Astrocyte of the hippocampus (primary cell): ENCODE measurements around the gene STEAP4.
"Not testable (repeated sequence)": the region's sequence is repeated elsewhere in the genome, so short reads cannot be mapped to it uniquely, and the experiment has no call there.

Experiments used
- DNase-seq: peaks from one replicate; pipeline ENCODE4 v3.0.0; 2011; ENCODE audit warnings: low read depth, low spot score

STEAP4 gene

GRCh38 chr7:88268858-88269257, 37.8 kb downstream of the STEAP4 start:
- DNase-seq = no peak

GRCh38 chr7:88268051-88268450, 38.6 kb downstream of the STEAP4 start:
- no peak for DNase-seq

GRCh38 chr7:88267421-88267820, 39.3 kb downstream of the STEAP4 start:
- DNase-seq = no peak

GRCh38 chr7:88264987-88265386, 41.7 kb downstream of the STEAP4 start:
- DNase-seq = peak; percentile 22

GRCh38 chr7:88262562-88262961, 44.1 kb downstream of the STEAP4 start:
- DNase-seq = no peak

- no peak for DNase-seq
Observed at GRCh38 chr7:88260719-88261118, 46.0 kb downstream of the STEAP4 start.

- no peak for DNase-seq
Observed at GRCh38 chr7:88259656-88260380, 46.9 kb downstream of the STEAP4 start.

GRCh38 chr7:88258296-88258695, 48.4 kb downstream of the STEAP4 start:
- DNase-seq = not testable (repeated sequence)

GRCh38 chr7:88256906-88257305, 49.8 kb downstream of the STEAP4 start:
- DNase-seq = no peak

- peak; percentile 8 for DNase-seq
Observed at GRCh38 chr7:88254721-88255424, 51.8 kb downstream of the STEAP4 start.

GRCh38 chr7:88253640-88254039, 53.1 kb downstream of the STEAP4 start:
- no peak for DNase-seq

GRCh38 chr7:88244258-88244657, 62.4 kb downstream of the STEAP4 start:
- DNase-seq = no peak

- DNase-seq = peak; percentile 74
Observed at GRCh38 chr7:88243345-88243909, 63.3 kb downstream of the STEAP4 start.

GRCh38 chr7:88239852-88240251, 66.8 kb downstream of the STEAP4 start:
- DNase-seq = no peak

- DNase-seq = no peak
Observed at GRCh38 chr7:88233828-88234227, 72.9 kb downstream of the STEAP4 start.

- no peak for DNase-seq
Observed at GRCh38 chr7:88230646-88231045, 76.0 kb downstream of the STEAP4 start.

- DNase-seq = no peak
Observed at GRCh38 chr7:88229302-88229995, 77.2 kb downstream of the STEAP4 start.

- DNase-seq = peak; percentile 28
Observed at GRCh38 chr7:88226886-88227516, 79.7 kb downstream of the STEAP4 start.

- no peak for DNase-seq
Observed at GRCh38 chr7:88226201-88226600, 80.5 kb downstream of the STEAP4 start.

- peak; percentile 41 for DNase-seq
Observed at GRCh38 chr7:88224601-88225275, 82.0 kb downstream of the STEAP4 start.

- no peak for DNase-seq
Observed at GRCh38 chr7:88223265-88223664, 83.4 kb downstream of the STEAP4 start.
